ENCODE data around the gene TLR9. TPM values are rescaled to one million over a fixed set of nuclear protein-coding genes. Genes with fewer than 3 reads are reported as not detected.
"Not testable (repeated sequence)": the region's sequence is repeated elsewhere in the genome, so short reads cannot be mapped to it uniquely, and the experiment has no call there.

Gene TLR9
- total RNA-seq, 2 experiments from 2014 or later = 0.85 to 1.4 TPM

- Mint-ChIP-seq H3K9me3 (no peaks in the 10 kb centered on the region), H3K27ac (no peak overlapping the region), H3K4me3 (no peak overlapping the region), H3K4me1 (peaks cover 4% of the 10 kb centered on the region), H3K27me3 (no peaks in the 10 kb centered on the region), H3K36me3 (no peaks in the 10 kb centered on the region)
- no peak for DNase-seq
These were observed 38.7 kb downstream of the TLR9 start for GRCh38 chr3:52186729-52187128.

GRCh38 chr3:52185837-52186236, 39.6 kb downstream of the TLR9 start:
- H3K27ac Mint-ChIP-seq = no peak overlapping the region
- H3K4me1 Mint-ChIP-seq = peaks cover 4% of the 10 kb centered on the region
- H3K9me3 Mint-ChIP-seq = no peaks in the 10 kb centered on the region

GRCh38 chr3:52185311-52185710, 40.1 kb downstream of the TLR9 start:
- no peaks in the 10 kb centered on the region for H3K9me3 Mint-ChIP-seq
- H3K4me1 Mint-ChIP-seq = peaks cover 4% of the 10 kb centered on the region
- H3K27me3 Mint-ChIP-seq = no peaks in the 10 kb centered on the region
- no peaks in the 10 kb centered on the region for H3K36me3 Mint-ChIP-seq
- H3K4me3 Mint-ChIP-seq = no peak overlapping the region
- H3K27ac Mint-ChIP-seq = no peak overlapping the region
- DNase-seq = no peak

More at GRCh38 chr3:52185837-52186236, 39.6 kb downstream of the TLR9 start:
- Mint-ChIP-seq H3K36me3 (no peaks in the 10 kb centered on the region), H3K4me3 (no peak overlapping the region), H3K27me3 (no peaks in the 10 kb centered on the region)
- DNase-seq = no peak

- H3K4me3 Mint-ChIP-seq = no peak overlapping the region
- DNase-seq = no peak
- no peaks in the 10 kb centered on the region for H3K36me3 Mint-ChIP-seq
- no peak overlapping the region for H3K27ac Mint-ChIP-seq
- peaks cover 4% of the 10 kb centered on the region for H3K4me1 Mint-ChIP-seq
- H3K9me3 Mint-ChIP-seq = no peaks in the 10 kb centered on the region
- H3K27me3 Mint-ChIP-seq = no peaks in the 10 kb centered on the region
These were observed 40.8 kb downstream of the TLR9 start for GRCh38 chr3:52184690-52185089.

- Mint-ChIP-seq H3K4me3 (no peak overlapping the region), H3K9me3 (no peaks in the 10 kb centered on the region), H3K4me1 (peaks cover under 1% of the 10 kb centered on the region), H3K27me3 (no peaks in the 10 kb centered on the region), H3K36me3 (no peaks in the 10 kb centered on the region), H3K27ac (no peak overlapping the region)
- DNase-seq = no peak
These were observed 41.5 kb downstream of the TLR9 start for GRCh38 chr3:52183786-52184445.

GRCh38 chr3:52182691-52183090, 42.8 kb downstream of the TLR9 start:
- DNase-seq = no peak
- Mint-ChIP-seq H3K27me3 (no peaks in the 10 kb centered on the region), H3K4me1 (no peaks in the 10 kb centered on the region), H3K9me3 (no peaks in the 10 kb centered on the region), H3K4me3 (no peak overlapping the region), H3K27ac (no peak overlapping the region), H3K36me3 (no peaks in the 10 kb centered on the region)

- Mint-ChIP-seq H3K27me3 (no peaks in the 10 kb centered on the region), H3K4me1 (no peaks in the 10 kb centered on the region), H3K9me3 (no peaks in the 10 kb centered on the region), H3K36me3 (no peaks in the 10 kb centered on the region), H3K27ac (no peak overlapping the region), H3K4me3 (no peak overlapping the region)
- no peak for DNase-seq
These were observed 43.2 kb downstream of the TLR9 start for GRCh38 chr3:52182196-52182595.

- no peaks in the 10 kb centered on the region for H3K9me3 Mint-ChIP-seq
- no peaks in the 10 kb centered on the region for H3K36me3 Mint-ChIP-seq
- H3K27me3 Mint-ChIP-seq = no peaks in the 10 kb centered on the region
- no peak overlapping the region for H3K4me3 Mint-ChIP-seq
- DNase-seq = no peak
- no peaks in the 10 kb centered on the region for H3K4me1 Mint-ChIP-seq
- no peak overlapping the region for H3K27ac Mint-ChIP-seq
These were observed 43.9 kb downstream of the TLR9 start for GRCh38 chr3:52181543-52181942.

GRCh38 chr3:52178537-52178936, 46.9 kb downstream of the TLR9 start:
- H3K4me1 Mint-ChIP-seq = no peaks in the 10 kb centered on the region
- H3K9me3 Mint-ChIP-seq = no peaks in the 10 kb centered on the region
- no peaks in the 10 kb centered on the region for H3K27me3 Mint-ChIP-seq
- no peak for DNase-seq
- peak overlapping the region; percentile 59 for H3K27ac Mint-ChIP-seq
- no peak overlapping the region for H3K4me3 Mint-ChIP-seq
- no peaks in the 10 kb centered on the region for H3K36me3 Mint-ChIP-seq

GRCh38 chr3:52178126-52178525, 47.3 kb downstream of the TLR9 start:
- DNase-seq, H3K36me3 Mint-ChIP-seq, H3K27me3 Mint-ChIP-seq, H3K4me3 Mint-ChIP-seq, H3K9me3 Mint-ChIP-seq, H3K4me1 Mint-ChIP-seq: not testable (repeated sequence)
- H3K27ac Mint-ChIP-seq = peak overlapping the region; percentile 59

GRCh38 chr3:52177701-52178042, 47.8 kb downstream of the TLR9 start:
- no peaks in the 10 kb centered on the region for H3K9me3 Mint-ChIP-seq
- no peaks in the 10 kb centered on the region for H3K4me1 Mint-ChIP-seq
- H3K27ac Mint-ChIP-seq = no peak overlapping the region
- no peaks in the 10 kb centered on the region for H3K27me3 Mint-ChIP-seq
- no peak for DNase-seq
- H3K36me3 Mint-ChIP-seq = no peaks in the 10 kb centered on the region
- no peak overlapping the region for H3K4me3 Mint-ChIP-seq

GRCh38 chr3:52176951-52177700, 48.3 kb downstream of the TLR9 start:
- H3K27ac Mint-ChIP-seq = no peak overlapping the region
- DNase-seq = no peak

GRCh38 chr3:52176180-52176752, 49.2 kb downstream of the TLR9 start:
- DNase-seq = no peak
- H3K9me3 Mint-ChIP-seq = no peaks in the 10 kb centered on the region
- no peaks in the 10 kb centered on the region for H3K36me3 Mint-ChIP-seq
- no peak overlapping the region for H3K4me3 Mint-ChIP-seq
- no peaks in the 10 kb centered on the region for H3K27me3 Mint-ChIP-seq
- no peak overlapping the region for H3K27ac Mint-ChIP-seq
- no peaks in the 10 kb centered on the region for H3K4me1 Mint-ChIP-seq

More at GRCh38 chr3:52176951-52177700, 48.3 kb downstream of the TLR9 start:
- no peaks in the 10 kb centered on the region for H3K4me1 Mint-ChIP-seq
- H3K27me3 Mint-ChIP-seq = no peaks in the 10 kb centered on the region
- H3K4me3 Mint-ChIP-seq = no peak overlapping the region
- no peaks in the 10 kb centered on the region for H3K9me3 Mint-ChIP-seq
- H3K36me3 Mint-ChIP-seq = no peaks in the 10 kb centered on the region

- Mint-ChIP-seq H3K27ac (no peak overlapping the region), H3K4me1 (no peaks in the 10 kb centered on the region), H3K4me3 (no peak overlapping the region), H3K9me3 (no peaks in the 10 kb centered on the region), H3K36me3 (no peaks in the 10 kb centered on the region), H3K27me3 (no peaks in the 10 kb centered on the region)
- DNase-seq = no peak
These were observed 49.8 kb downstream of the TLR9 start for GRCh38 chr3:52175416-52176179.

GRCh38 chr3:52174896-52175295, 50.5 kb downstream of the TLR9 start:
- no peaks in the 10 kb centered on the region for H3K4me1 Mint-ChIP-seq
- no peak overlapping the region for H3K27ac Mint-ChIP-seq
- H3K9me3 Mint-ChIP-seq = no peaks in the 10 kb centered on the region
- no peak for DNase-seq
- no peaks in the 10 kb centered on the region for H3K27me3 Mint-ChIP-seq
- no peak overlapping the region for H3K4me3 Mint-ChIP-seq
- H3K36me3 Mint-ChIP-seq = no peaks in the 10 kb centered on the region

All from activated naive CD8-positive, alpha-beta T cell treated with anti-CD3 and anti-CD28 coated beads for 36 hours (primary cell).